WERI-Rb-1 (cell line): ENCODE data around the gene SAMD4A.
"Not testable (repeated sequence)": the region's sequence is repeated elsewhere in the genome, so short reads cannot be mapped to it uniquely, and the experiment has no call there.

Experiments
- DNase-seq: peaks from one replicate; pipeline ENCODE4 v3.0.0-alpha.2; 2020
- H3K27ac ChIP-seq: fragments of 250-450 bp; sonication (Bioruptor Pico); 2 replicates; pipeline ENCODE4 v1.5.1; 2020; ENCODE audit warnings: mild to moderate bottlenecking, moderate library complexity
- H3K27me3 ChIP-seq: fragments of 250-450 bp; sonication (Bioruptor Pico); 2 replicates; pipeline ENCODE4 v1.5.1; 2021; ENCODE audit warnings: mild to moderate bottlenecking, low read depth, moderate library complexity; ENCODE audit not compliant: insufficient read depth, severe bottlenecking
- H3K36me3 ChIP-seq: fragments of 250-450 bp; sonication (Bioruptor Pico); 2 replicates; pipeline ENCODE4 v1.5.1; 2020; ENCODE audit warnings: mild to moderate bottlenecking, moderate library complexity
- H3K4me3 ChIP-seq: 2 replicates; pipeline ENCODE4 v1.5.1; 2011; ENCODE audit warnings: low read depth, mild to moderate bottlenecking, control low read depth, low read length
- H3K9me3 ChIP-seq: fragments of 250-450 bp; sonication (Bioruptor Pico); 2 replicates; pipeline ENCODE4 v1.5.1; 2021; ENCODE audit warnings: mild to moderate bottlenecking, moderate library complexity; ENCODE audit not compliant: severe bottlenecking
- CTCF ChIP-seq: IDR thresholded peaks from 2 replicates; pipeline ENCODE4 v1.5.1; 2011; ENCODE audit warnings: low read depth, mild to moderate bottlenecking, control low read depth, inconsistent platforms, low read length

Gene SAMD4A

GRCh38 chr14:54794159-54794558 lies 227.2 kb downstream of the SAMD4A start:
- Histone ChIP-seq H3K9me3 (no peaks in the 10 kb centered on the region), H3K27ac (no peak overlapping the region), H3K27me3 (no peaks in the 10 kb centered on the region), H3K4me3 (no peak overlapping the region), H3K36me3 (peaks cover 9% of the 10 kb centered on the region)
- no peak for DNase-seq
- no peak for TF ChIP-seq CTCF

DNA sequence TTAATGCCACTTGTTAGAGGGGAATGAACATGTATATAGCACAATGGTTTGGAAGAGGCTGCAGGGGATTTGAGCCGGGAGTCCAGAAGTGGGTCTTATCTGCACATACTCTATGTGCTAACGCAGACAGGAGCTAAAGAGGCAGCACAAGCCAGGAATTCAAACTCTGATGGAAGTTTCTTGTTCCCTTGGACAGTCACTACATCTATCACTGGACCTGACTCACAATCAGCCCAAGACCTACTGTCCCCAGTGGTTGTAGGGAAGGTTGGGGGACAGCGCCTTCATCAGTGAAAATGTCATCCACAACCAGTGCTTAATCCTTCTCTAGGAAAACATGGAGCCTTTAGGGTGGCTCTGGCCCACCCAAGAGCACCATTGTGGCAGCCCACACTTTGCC lies 227.9 kb downstream of the SAMD4A start:
- Histone ChIP-seq H3K27ac (no peak overlapping the region), H3K27me3 (no peaks in the 10 kb centered on the region), H3K36me3 (peaks cover 9% of the 10 kb centered on the region), H3K9me3 (no peaks in the 10 kb centered on the region), H3K4me3 (no peak overlapping the region)
- no peak for DNase-seq
- TF ChIP-seq CTCF, result no peak

GRCh38 chr14:54796961-54797360 lies 230.0 kb downstream of the SAMD4A start:
- Histone ChIP-seq H3K4me3 (no peak overlapping the region), H3K27ac (no peak overlapping the region), H3K27me3 (no peaks in the 10 kb centered on the region), H3K36me3 (no peaks in the 10 kb centered on the region), H3K9me3 (no peaks in the 10 kb centered on the region)
- DNase-seq, result no peak
- TF ChIP-seq CTCF, result no peak

DNA sequence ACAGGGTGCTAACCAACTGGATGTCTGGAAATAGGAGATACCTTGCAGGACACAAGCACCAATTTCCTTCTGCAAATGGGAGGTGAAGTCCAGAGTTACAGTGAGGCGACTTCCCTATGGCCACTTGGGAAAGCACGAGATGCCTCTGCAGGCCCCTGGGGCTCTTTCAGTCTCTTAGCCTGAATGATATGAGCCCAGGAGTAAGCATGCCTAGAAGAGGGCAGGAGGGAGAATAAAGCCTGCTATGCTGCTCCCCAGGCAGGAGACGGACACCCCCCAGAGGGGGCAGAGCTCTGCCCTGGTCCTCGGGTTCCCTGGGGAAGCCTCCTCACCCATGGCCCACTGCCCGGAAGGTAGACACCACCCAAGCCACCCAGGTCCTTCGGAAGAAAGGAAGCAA lies 230.6 kb downstream of the SAMD4A start:
- Histone ChIP-seq H3K27ac (no peak overlapping the region), H3K36me3 (no peaks in the 10 kb centered on the region), H3K27me3 (no peaks in the 10 kb centered on the region), H3K9me3 (no peaks in the 10 kb centered on the region), H3K4me3 (no peak overlapping the region)
- no peak for TF ChIP-seq CTCF
- no peak for DNase-seq

DNA sequence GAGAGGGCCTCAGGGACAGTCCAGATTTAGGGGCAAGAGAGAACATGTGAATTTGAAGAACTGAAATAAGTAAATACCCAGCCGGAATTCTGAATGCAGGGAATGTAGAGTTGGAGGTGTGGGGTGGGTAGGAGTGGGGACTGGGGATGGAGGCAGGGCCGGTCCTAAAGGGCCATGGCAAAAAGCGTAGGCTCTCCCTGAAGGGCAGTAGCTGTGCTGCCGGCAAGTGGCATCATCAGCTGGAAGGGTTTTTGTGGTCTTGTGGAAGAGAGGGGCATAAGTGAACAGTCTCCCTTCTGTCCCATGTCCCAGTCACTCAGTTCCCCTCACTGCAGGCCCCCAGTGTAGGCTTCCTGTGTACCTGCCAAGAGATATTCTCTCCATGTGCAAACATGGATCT lies 231.1 kb downstream of the SAMD4A start:
- no peak for DNase-seq
- Histone ChIP-seq H3K9me3 (no peaks in the 10 kb centered on the region), H3K27ac (no peak overlapping the region), H3K36me3 (no peaks in the 10 kb centered on the region), H3K27me3 (no peaks in the 10 kb centered on the region), H3K4me3 (no peak overlapping the region)
- TF ChIP-seq CTCF, result no peak

GRCh38 chr14:54798465-54799124 lies 231.7 kb downstream of the SAMD4A start:
- Histone ChIP-seq H3K36me3 (no peaks in the 10 kb centered on the region), H3K27ac (no peak overlapping the region), H3K4me3 (no peak overlapping the region), H3K9me3 (no peaks in the 10 kb centered on the region), H3K27me3 (no peaks in the 10 kb centered on the region)
- TF ChIP-seq CTCF, result no peak
- DNase-seq, result no peak

- DNase-seq, H3K27me3 ChIP-seq, H3K27ac ChIP-seq, H3K36me3 ChIP-seq, H3K9me3 ChIP-seq, H3K4me3 ChIP-seq: not testable (repeated sequence)
Measured at GRCh38 chr14:54801482-54801881, 234.6 kb downstream of the SAMD4A start.
